ENCODE results near the gene TRMO. TPM values are rescaled to one million over a fixed set of nuclear protein-coding genes. Genes with fewer than 3 reads are reported as not detected.

The TRMO gene
- total and polyA plus RNA-seq, 7 donors = 7.8 to 27.8 (median 24.8) TPM

DNA sequence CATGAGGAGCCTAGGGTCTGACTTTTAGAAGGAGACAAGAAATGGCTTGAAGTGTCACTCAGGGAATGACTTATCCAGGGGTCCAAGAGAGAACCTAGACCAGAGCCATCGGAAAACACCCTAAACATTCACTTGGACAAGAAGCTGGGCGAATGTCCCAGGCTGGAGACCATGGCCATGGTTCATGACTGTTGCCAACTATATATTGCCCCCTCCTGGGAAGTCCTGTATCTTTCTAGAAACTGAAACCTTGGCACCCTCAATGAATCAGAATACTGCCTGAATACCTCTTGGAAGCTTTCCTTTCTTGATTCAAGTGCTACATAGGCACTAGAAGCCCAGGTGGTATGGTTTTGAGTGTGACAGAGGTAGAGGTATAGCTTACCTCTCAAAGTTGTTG is 29.9 kb downstream of the TRMO start:
- H3K36me3 ChIP-seq = peaks cover 0 to 14% (median 0%) of the 10 kb centered on the region in 4 donors
- no peaks in the 10 kb centered on the region for H3K27me3 ChIP-seq
- TF ChIP-seq POLR2A (IDR thresholded peaks at IDR 0.05) (no peak), EP300 (IDR thresholded peaks at IDR 0.05) (no peak)
- no peak overlapping the region for H3K4me3 ChIP-seq
- intact Hi-C loops (cut with DNase I) = no loop called here
- peaks cover 0 to 5% (median 1%) of the 10 kb centered on the region in 4 donors for H3K9me3 ChIP-seq
- 90 to 91% methylated on average over 2 of the region's 2 CpGs for WGBS, 2 donors
- DNase-seq = no peak
- no peaks in the 10 kb centered on the region for H3K4me1 ChIP-seq
- no peak overlapping the region for H3K27ac ChIP-seq

DNA sequence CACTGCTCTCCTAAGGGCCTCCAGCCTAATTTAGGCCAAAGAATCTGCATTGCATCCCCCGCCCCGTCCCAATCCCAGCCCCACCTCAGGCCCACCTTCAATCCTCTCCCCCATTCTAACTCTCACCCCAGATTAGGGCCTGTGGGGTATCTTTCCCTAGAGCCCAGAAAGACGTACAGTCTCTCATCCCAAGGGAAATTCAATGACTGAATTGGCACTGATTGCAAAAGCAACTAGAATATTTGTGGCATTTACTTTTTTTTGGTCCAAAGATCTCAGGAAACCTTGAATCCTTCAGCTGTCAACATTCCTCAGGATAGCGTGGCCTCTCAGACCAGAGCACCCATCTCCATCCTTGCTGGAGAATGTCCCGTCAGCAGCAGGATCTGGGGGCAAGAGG is 30.6 kb downstream of the TRMO start:
- 89 to 95% methylated on average over 5 of the region's 5 CpGs for WGBS, 2 donors
- intact Hi-C loops (cut with DNase I) = no loop called here

DNA sequence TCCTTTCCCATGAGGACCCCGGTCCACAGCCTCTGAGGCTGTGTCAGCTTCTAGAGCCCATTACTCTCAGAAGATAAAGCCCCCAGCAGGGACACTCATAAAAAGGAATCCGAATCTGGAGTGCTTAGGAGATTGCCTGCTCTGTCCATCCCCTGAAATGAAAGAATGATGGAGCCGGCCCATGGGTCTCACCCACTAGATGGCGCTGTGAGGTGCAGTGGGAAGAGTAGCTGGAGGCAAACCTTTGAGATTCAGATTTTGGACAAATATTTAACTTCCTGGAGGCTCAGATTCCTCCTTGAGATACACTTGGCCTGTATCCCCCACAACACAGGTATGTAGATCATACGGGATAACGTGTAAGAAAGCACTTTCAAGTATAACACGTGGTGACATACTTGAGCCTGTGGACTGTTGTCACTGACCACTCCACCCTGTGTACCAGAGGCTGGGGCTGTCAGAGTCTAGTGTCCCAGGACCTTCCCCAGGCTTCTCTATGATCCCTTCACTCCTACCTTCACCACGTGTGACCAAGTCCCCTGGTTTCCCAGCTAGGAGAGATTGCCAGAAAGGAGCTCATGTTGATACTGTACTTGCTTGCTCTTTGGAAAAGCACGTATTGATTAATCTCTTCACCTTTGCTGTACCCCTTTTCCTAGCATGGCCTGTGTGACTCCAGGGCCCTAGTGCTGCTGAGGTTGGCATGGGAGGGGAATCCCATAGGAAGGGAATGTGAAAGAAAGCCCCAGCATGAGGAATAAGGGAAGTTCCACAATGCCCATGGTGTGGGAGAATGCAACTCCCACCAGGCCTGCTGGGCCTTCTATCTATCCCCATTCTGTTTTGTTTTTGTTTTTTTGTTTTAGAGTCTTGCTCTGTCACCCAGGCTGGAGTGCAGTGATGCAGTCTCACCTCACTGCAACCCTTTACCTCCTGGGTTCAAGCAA is 32.1 kb downstream of the TRMO start:
- peaks cover 0 to 5% (median 0%) of the 10 kb centered on the region in 4 donors for H3K36me3 ChIP-seq
- no peak overlapping the region for H3K4me3 ChIP-seq
- peaks cover 0 to 5% (median 1%) of the 10 kb centered on the region in 4 donors for H3K9me3 ChIP-seq
- TF ChIP-seq POLR2A (IDR thresholded peaks at IDR 0.05) = no peak
- no peaks in the 10 kb centered on the region for H3K4me1 ChIP-seq
- no peaks in the 10 kb centered on the region for H3K27me3 ChIP-seq
- WGBS, 2 donors = 67 to 74% methylated on average over 9 of the region's 9 CpGs
- intact Hi-C loops (cut with DNase I) = no loop called here
- no peak overlapping the region for H3K27ac ChIP-seq
- DNase-seq = no peak

More for the DNA sequence above, 30.6 kb downstream of the TRMO start:
- Histone ChIP-seq H3K27me3 (no peaks in the 10 kb centered on the region), H3K4me3 (no peak overlapping the region), H3K9me3 (peaks cover 0 to 5% (median 1%) of the 10 kb centered on the region in 4 donors), H3K27ac (no peak overlapping the region), H3K36me3 (peaks cover 0 to 14% (median 0%) of the 10 kb centered on the region in 4 donors), H3K4me1 (no peaks in the 10 kb centered on the region)
- no peak for DNase-seq
- TF ChIP-seq POLR2AphosphoS5 (IDR thresholded peaks at IDR 0.05) (no peak), EP300 (IDR thresholded peaks at IDR 0.05) (no peak)

DNA sequence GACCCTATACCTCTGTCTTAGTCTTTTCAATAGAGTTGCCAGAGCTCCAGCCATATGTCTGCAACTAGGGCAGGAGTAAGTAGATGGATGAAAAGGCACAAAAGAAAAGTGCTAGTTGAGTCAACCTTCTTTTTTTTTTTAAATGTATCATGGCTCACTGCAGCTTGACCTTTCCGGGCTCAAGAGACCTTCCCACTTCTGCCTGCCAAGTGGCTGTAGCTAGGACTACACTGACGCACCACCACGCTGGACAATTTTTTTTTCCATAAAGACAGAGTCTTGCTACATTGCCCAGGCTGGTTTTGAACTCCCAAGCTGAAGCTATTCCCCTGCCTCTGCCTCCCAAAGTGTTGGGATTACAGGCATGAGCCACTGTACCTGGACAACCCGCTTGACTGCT is 42.0 kb downstream of the TRMO start:
- H3K36me3 ChIP-seq = no peaks in the 10 kb centered on the region
- WGBS, 2 donors = 85 to 88% methylated on average over 4 of the region's 4 CpGs
- peaks cover 0 to 15% (median 12%) of the 10 kb centered on the region in 4 donors for H3K4me1 ChIP-seq
- TF ChIP-seq, protein P1, sequence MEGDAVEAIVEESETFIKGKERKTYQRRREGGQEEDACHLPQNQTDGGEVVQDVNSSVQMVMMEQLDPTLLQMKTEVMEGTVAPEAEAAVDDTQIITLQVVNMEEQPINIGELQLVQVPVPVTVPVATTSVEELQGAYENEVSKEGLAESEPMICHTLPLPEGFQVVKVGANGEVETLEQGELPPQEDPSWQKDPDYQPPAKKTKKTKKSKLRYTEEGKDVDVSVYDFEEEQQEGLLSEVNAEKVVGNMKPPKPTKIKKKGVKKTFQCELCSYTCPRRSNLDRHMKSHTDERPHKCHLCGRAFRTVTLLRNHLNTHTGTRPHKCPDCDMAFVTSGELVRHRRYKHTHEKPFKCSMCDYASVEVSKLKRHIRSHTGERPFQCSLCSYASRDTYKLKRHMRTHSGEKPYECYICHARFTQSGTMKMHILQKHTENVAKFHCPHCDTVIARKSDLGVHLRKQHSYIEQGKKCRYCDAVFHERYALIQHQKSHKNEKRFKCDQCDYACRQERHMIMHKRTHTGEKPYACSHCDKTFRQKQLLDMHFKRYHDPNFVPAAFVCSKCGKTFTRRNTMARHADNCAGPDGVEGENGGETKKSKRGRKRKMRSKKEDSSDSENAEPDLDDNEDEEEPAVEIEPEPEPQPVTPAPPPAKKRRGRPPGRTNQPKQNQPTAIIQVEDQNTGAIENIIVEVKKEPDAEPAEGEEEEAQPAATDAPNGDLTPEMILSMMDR (IDR thresholded peaks at IDR 0.05) = no peak
- TF ChIP-seq POLR2A (IDR thresholded peaks at IDR 0.05) (no peak), POLR2AphosphoS5 (IDR thresholded peaks at IDR 0.05) (no peak), EP300 (IDR thresholded peaks at IDR 0.05) (no peak)
- intact Hi-C loops (cut with DNase I) = no loop called here
- H3K4me3 ChIP-seq = no peak overlapping the region
- no peak overlapping the region for H3K27ac ChIP-seq
- no peaks in the 10 kb centered on the region for H3K27me3 ChIP-seq
- no peak for DNase-seq
- no peaks in the 10 kb centered on the region for H3K9me3 ChIP-seq

DNA sequence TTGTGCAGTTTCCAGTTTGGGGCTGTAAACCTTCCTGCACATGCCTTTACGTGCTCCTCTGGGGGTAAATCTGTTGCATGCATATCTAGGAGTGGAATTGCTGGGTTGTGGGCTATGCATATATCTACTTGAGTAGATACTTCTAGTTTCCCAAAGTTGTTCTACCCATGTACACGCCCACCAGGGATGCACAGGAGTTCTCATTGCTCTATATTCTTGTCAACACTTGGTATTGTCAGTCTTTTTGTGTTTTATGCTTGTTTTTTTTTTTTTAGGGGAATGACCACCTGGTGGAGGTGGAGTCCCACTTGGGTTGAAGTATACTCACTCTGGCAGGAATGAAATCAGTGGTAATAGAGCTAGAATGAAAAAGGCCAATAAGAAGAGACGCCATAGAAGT is 46.2 kb downstream of the TRMO start:
- Histone ChIP-seq H3K4me3 (no peak overlapping the region), H3K27ac (no peak overlapping the region), H3K9me3 (no peaks in the 10 kb centered on the region), H3K4me1 (peaks cover 0 to 15% (median 12%) of the 10 kb centered on the region in 4 donors), H3K27me3 (no peaks in the 10 kb centered on the region), H3K36me3 (no peaks in the 10 kb centered on the region)
- WGBS, 2 donors = 92 to 93% methylated on average over 3 of the region's 3 CpGs
- no peak for DNase-seq
- intact Hi-C loops (cut with DNase I) = no loop called here
- no peak for TF ChIP-seq POLR2A (IDR thresholded peaks at IDR 0.05)
- TF ChIP-seq POLR2AphosphoS5 (IDR thresholded peaks at IDR 0.05) = no peak
- no peak for TF ChIP-seq EP300 (IDR thresholded peaks at IDR 0.05)
- TF ChIP-seq, protein P1 (IDR thresholded peaks at IDR 0.05) = no peak

DNA sequence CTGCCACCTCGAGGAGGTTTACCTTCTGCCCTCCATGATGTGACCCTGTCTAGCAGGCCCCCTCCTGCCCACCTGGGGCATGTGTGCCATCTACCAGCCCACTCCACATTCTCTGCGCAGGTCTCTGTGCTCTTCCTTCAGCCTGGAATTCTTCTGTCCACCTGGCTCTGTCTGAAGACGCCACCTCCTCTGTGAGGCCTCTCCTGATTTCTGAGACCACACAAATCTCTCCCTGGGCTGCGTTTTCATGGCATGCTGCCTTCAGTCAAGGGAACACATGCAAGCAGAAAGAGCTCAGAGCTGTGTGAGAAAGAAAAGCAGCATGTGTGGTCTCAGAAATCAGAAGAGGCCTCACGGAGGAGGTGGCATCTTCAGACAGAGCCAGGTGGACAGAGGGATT is 47.2 kb downstream of the TRMO start:
- Histone ChIP-seq H3K4me1 (peaks cover 0 to 15% (median 12%) of the 10 kb centered on the region in 4 donors), H3K36me3 (no peaks in the 10 kb centered on the region), H3K27me3 (no peaks in the 10 kb centered on the region), H3K27ac (no peak overlapping the region), H3K4me3 (no peak overlapping the region), H3K9me3 (no peaks in the 10 kb centered on the region)
- intact Hi-C loops (cut with DNase I) = no loop called here
- 84 to 88% methylated on average over 5 of the region's 5 CpGs for WGBS, 2 donors
- DNase-seq = no peak
- TF ChIP-seq EP300 (IDR thresholded peaks at IDR 0.05) (no peak), POLR2A (IDR thresholded peaks at IDR 0.05) (no peak)
- TF ChIP-seq, protein P1 (IDR thresholded peaks at IDR 0.05) = no peak
